WTC11 (cell line): ENCODE measurements around the gene RASD1.

Source experiments
- ATF6 ChIP-seq: sonication (generic); formaldehyde crosslinking; IDR thresholded peaks from 2 replicates; pipeline ENCODE4 v1.8.1; 2023; ENCODE audit warnings: mild to moderate bottlenecking, missing genetic modification reagents
- CBFB ChIP-seq: sonication (generic); formaldehyde crosslinking; IDR thresholded peaks from 2 replicates; pipeline ENCODE4 v1.8.1; 2022; ENCODE audit warnings: mild to moderate bottlenecking, low read depth, missing genetic modification reagents
- CREM ChIP-seq: sonication (generic); formaldehyde crosslinking; IDR thresholded peaks from 2 replicates; pipeline ENCODE4 v1.8.1; 2022; ENCODE audit warnings: mild to moderate bottlenecking, missing genetic modification reagents, moderate library complexity
- MAX ChIP-seq: sonication (generic); formaldehyde crosslinking; IDR thresholded peaks from 2 replicates; pipeline ENCODE4 v1.8.0; 2022; ENCODE audit warnings: mild to moderate bottlenecking, missing genetic modification reagents
- MXD4 ChIP-seq: fragments of 250-450 bp; sonication (Bioruptor Pico); IDR thresholded peaks from 2 replicates; pipeline ENCODE4 v1.8.0; 2021; ENCODE audit warnings: mild to moderate bottlenecking, moderate library complexity, borderline replicate concordance
- NFATC4 ChIP-seq: fragments of 250-450 bp; sonication (Bioruptor Pico); IDR thresholded peaks from 2 replicates; pipeline ENCODE4 v1.9.0; 2021; ENCODE audit warnings: mild to moderate bottlenecking
- NR2C2 ChIP-seq: sonication (generic); formaldehyde crosslinking; IDR thresholded peaks from 2 replicates; pipeline ENCODE4 v1.8.0; 2022; ENCODE audit warnings: mild to moderate bottlenecking, missing genetic modification reagents
- TCF7 ChIP-seq: sonication (generic); formaldehyde crosslinking; IDR thresholded peaks from 2 replicates; pipeline ENCODE4 v1.8.0; 2022; ENCODE audit warnings: mild to moderate bottlenecking, low read depth, missing genetic modification reagents, moderate library complexity
- ZNF232 ChIP-seq: sonication (generic); formaldehyde crosslinking; IDR thresholded peaks from 2 replicates; pipeline ENCODE4 v1.8.0; 2022; ENCODE audit warnings: mild to moderate bottlenecking, missing genetic modification reagents
- ZNF263 ChIP-seq: sonication (generic); formaldehyde crosslinking; IDR thresholded peaks from 2 replicates; pipeline ENCODE4 v1.8.1; 2022; ENCODE audit warnings: low read depth, mild to moderate bottlenecking, moderate library complexity, missing genetic modification reagents
- TF ChIP-seq, protein P1 (sequence below): fragments of 200-600 bp; IDR thresholded peaks from 2 replicates; pipeline ENCODE4 v1.8.0; 2022; ENCODE audit warnings: antibody characterized with exemption
- TF ChIP-seq, protein P2 (sequence below): sonication (generic); formaldehyde crosslinking; IDR thresholded peaks from 2 replicates; pipeline ENCODE4 v1.8.1; 2023; ENCODE audit warnings: mild to moderate bottlenecking, missing genetic modification reagents, moderate library complexity

GRCh38 chr17:17472333-17472920 is 23.8 kb downstream of the RASD1 start:
- no peak for TF ChIP-seq MAX (CRISPR knock-in tag)
- TF ChIP-seq, protein P1, sequence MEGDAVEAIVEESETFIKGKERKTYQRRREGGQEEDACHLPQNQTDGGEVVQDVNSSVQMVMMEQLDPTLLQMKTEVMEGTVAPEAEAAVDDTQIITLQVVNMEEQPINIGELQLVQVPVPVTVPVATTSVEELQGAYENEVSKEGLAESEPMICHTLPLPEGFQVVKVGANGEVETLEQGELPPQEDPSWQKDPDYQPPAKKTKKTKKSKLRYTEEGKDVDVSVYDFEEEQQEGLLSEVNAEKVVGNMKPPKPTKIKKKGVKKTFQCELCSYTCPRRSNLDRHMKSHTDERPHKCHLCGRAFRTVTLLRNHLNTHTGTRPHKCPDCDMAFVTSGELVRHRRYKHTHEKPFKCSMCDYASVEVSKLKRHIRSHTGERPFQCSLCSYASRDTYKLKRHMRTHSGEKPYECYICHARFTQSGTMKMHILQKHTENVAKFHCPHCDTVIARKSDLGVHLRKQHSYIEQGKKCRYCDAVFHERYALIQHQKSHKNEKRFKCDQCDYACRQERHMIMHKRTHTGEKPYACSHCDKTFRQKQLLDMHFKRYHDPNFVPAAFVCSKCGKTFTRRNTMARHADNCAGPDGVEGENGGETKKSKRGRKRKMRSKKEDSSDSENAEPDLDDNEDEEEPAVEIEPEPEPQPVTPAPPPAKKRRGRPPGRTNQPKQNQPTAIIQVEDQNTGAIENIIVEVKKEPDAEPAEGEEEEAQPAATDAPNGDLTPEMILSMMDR = no peak
- TF ChIP-seq NFATC4 = no peak
- no peak for TF ChIP-seq ATF6 (CRISPR knock-in tag)
- TF ChIP-seq ZNF232 (CRISPR knock-in tag) = no peak
- no peak for TF ChIP-seq NR2C2 (CRISPR knock-in tag)
- TF ChIP-seq MXD4 (CRISPR knock-in tag) = no peak
- TF ChIP-seq TCF7 (CRISPR knock-in tag) = no peak
- no peak for TF ChIP-seq CREM (CRISPR knock-in tag)
- TF ChIP-seq, protein P2, sequence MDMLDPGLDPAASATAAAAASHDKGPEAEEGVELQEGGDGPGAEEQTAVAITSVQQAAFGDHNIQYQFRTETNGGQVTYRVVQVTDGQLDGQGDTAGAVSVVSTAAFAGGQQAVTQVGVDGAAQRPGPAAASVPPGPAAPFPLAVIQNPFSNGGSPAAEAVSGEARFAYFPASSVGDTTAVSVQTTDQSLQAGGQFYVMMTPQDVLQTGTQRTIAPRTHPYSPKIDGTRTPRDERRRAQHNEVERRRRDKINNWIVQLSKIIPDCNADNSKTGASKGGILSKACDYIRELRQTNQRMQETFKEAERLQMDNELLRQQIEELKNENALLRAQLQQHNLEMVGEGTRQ (CRISPR knock-in tag) = no peak
- no peak for TF ChIP-seq ZNF263
- TF ChIP-seq CBFB = no peak
